GM23248 (cell line): ENCODE measurements around the gene SLC9A9.

Source experiments
- EZH2 ChIP-seq: fragments of 200-600 bp; sonication (generic); IDR thresholded peaks from 2 replicates; pipeline ENCODE4 v1.6.1; 2018; ENCODE audit warnings: antibody characterized with exemption, mild to moderate bottlenecking; ENCODE audit not compliant: insufficient read depth, poor library complexity, severe bottlenecking
- EZH2phosphoT487 ChIP-seq: fragments of 200-600 bp; sonication (generic); IDR thresholded peaks from 2 replicates; pipeline ENCODE4 v1.6.1; 2018; ENCODE audit warnings: antibody characterized with exemption, moderate library complexity, mild to moderate bottlenecking, low read depth; ENCODE audit not compliant: insufficient read depth

GRCh38 chr3:143827425-143827824, 20.8 kb downstream of the SLC9A9 start:
- TF ChIP-seq EZH2phosphoT487 (no peak), EZH2 (no peak)
